ENCODE measurements around the gene LZTFL1.
A peak's percentile ranks its signal among the peaks of the same experiment; 100 is the strongest.

The LZTFL1 gene

DNA sequence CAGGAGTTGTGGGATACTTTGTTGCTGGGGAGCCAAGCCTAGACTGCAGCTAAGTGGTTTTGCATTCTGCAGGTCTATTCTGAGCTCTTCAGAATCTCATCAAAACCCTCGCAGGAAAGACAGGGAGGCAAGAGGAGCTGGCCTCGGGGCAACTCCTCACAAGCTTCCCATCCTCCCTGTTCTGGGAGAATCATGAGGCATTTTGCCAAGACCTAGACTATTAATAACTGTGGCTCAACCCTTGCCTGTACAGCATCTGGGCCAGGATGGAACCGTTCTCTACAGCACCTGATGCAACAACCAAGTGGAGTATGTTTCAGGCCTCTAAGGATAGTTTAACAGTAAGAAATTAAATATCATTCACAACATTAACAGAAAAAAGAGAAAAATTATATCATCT lies 25.4 kb downstream of the LZTFL1 start:
- DNase-seq (ENCODE audit: insufficient read length, low spot score) (no peak), FAIRE-seq (no peak)

DNA sequence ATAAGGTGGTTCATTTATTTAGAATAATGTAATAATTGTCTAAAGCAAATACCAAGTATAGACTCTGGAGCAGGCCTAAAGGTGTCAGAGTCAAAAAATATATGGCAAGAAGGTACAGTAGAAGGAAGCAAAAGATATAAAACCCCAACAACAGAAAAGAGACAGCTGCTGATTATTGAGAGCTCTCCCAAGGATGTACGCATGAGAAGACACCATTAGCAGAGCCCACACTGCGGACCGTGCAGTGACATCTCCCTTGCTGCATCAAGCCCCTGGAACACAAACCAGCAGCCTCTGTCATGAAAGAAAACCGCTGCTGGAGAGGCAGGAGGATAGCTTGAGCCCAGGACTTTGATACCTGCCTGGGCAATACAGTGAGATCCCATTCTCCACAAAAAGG lies 27.6 kb downstream of the LZTFL1 start:
- FAIRE-seq = no peak
- DNase-seq (ENCODE audit: insufficient read length, low spot score) = no peak

DNA sequence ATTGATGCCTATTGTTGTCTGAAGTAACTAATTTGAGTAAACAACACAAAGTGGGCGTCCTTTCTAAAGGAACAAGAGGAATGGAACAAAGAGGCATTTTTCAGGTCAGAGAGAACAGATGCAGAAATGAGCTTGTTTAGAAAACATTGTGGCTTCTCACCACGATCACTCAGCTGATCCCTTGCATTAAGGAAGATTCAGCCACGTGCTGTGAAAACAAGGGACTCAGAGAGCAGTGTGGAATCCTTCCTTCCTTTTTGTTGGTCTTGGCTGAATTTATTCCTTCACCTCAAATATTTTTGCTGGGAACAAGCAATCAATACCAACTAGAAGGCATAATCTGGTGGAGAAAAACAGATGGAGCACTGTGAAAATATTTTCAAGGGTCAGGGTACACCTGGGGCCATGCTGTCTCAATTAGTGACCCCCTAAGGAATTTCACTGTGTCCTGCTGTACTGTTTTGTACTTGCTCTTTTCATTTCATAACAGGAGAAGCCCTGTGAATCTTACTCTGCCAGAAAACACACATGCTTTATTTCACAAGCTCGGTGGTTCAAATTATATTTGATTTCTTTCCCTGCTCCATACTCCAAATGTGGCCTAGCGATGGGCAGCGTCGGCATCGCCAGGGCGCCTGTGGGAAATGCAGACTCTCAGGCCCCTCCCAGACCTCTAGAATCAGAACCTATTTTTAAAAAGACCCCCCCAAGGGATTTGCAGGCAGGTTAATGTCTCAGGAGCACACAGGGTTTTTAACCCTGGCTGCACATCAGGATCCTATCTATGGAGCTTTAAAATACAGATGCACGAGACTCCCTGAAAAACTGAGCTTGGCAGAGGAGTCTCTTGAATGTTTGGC lies 34.0 kb downstream of the LZTFL1 start:
- no peak for DNase-seq (ENCODE audit: insufficient read length, low spot score)
- FAIRE-seq = no peak

DNA sequence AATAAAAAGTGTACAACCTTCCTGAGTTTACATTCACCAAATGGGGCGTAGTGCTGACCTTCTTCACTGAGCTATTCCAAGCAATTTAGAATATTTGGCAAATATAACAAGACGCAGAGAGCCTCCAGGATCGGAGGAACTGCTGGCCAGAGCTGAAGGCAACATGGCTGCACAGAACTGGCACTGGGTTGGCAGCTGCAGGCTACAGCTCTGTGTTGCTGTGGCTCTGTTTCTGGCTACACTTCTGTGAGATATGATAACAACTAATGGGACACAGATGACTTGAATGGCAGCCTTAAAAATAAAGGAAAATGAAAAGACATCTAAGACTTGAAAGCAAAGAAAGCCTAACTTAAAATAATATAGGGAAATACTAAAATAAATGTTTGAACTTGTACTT lies 34.8 kb downstream of the LZTFL1 start:
- DNase-seq (ENCODE audit: insufficient read length, low spot score) (no peak), FAIRE-seq (no peak)

DNA sequence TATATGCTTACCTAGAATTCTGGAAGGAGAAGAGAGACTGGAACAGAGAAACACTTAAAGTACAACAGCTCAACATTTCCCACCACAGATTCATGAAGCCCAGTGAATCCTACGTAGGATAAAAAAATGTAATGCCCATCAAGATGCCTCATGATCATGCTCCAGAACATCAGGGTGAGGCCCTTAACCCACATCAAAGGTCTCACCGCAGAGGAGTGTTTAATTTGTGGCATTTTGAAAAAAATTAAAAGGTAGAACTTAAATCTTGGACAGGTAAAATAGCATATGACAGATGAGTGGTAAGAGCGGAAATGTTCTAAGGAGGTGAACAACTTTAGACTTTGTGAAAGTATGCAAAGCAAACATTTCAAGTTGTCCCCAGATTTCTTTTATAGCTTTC lies 35.8 kb downstream of the LZTFL1 start:
- DNase-seq (ENCODE audit: insufficient read length, low spot score) = no peak
- no peak for FAIRE-seq

DNA sequence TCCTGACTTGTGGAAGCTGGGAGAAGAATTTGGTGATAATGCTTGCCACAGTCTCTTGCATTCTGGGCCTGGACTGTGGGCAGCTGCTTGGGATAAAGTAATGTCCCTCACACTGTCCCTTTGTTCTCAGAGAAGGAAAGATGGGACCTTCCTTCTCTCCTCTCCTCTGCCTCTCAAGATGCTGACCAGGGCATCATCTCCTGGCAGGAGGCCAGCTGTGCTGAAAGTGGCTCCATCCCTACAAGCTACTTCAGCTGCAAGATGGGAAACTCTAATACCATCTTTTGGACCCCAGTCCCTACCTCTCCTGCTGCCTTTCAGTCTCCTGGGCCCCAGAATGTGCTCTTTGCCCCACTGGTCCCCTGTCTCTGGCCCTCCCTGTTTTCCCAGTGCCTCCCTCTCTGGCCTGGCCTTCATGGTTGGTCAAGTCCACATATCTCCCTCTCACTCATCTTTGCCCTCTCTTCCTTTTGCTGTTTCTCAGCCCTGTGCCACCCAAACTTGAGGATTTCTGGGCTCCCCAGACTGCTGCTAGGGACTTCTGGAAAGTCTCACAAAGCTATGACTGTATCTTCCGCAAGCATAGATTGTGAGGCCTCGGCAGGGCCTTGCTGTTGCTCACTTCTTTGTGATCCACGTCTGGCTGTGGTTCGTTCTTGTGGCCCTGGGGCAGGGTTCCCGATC lies 38.5 kb downstream of the LZTFL1 start:
- no peak for FAIRE-seq

DNA sequence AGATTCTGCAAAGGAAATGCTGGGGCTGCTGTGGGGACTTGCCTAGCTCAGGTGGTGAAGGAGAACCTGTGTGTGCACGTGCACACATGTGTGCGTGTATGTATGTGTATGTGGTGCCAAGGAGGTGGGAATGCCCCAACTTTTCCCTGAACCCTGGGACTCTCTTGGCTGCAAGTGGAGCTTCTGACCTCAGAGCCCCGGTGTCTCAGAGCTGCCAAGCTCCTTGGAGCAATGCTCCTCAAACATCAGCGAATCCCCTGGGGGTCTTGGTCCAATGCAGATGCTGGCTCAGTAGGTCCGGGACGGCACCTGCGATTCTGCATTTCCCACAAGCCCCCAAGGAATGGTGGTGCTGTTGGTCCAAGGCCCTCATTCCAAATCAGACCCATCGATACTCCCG lies 39.8 kb downstream of the LZTFL1 start:
- no peak for DNase-seq (ENCODE audit: insufficient read length, low spot score)
- FAIRE-seq = no peak

More for the DNA sequence above, 38.5 kb downstream of the LZTFL1 start:
- DNase-seq (ENCODE audit: insufficient read length, low spot score) = no peak

DNA sequence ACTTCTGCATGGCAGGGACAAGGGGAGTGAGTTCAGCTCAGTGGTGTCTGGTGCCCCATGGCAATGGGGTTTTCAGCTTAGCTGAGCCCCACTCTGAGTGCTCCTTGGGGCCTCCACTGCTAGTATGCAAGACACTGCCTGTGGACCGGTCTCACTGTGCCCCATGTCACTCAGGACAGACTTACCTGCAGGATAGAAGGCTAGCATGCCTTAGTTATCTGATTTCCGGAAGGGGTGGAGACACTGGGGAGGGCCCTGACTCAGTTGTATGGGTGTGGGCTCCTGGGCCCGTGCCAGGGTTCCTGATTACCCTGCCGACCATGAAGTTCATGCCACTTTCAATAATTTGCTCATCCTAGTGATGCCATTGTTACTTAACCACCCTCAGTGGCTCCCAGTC lies 41.3 kb downstream of the LZTFL1 start:
- no peak for DNase-seq (ENCODE audit: insufficient read length, low spot score)
- no peak for FAIRE-seq

DNA sequence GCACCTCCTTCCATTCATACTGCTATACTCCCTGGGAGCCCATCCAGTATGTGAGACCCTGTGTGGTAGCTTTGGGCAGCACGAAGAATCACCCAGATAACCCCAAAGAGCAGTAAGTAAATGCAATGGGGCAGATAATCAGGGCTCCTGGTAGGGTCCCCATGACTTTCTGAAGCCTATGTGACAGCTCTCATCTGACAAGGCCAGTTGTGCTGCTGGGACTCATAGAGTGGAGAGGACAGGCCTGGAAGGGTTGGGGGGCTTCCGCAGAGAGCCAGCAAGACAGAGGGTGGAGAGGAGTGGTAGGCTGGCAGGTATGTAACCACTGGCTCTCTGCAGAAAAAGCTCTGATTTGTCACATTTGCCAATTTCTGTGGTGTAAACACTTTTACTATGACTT lies 42.3 kb downstream of the LZTFL1 start:
- FAIRE-seq (no peak), DNase-seq (ENCODE audit: insufficient read length, low spot score) (no peak)

DNA sequence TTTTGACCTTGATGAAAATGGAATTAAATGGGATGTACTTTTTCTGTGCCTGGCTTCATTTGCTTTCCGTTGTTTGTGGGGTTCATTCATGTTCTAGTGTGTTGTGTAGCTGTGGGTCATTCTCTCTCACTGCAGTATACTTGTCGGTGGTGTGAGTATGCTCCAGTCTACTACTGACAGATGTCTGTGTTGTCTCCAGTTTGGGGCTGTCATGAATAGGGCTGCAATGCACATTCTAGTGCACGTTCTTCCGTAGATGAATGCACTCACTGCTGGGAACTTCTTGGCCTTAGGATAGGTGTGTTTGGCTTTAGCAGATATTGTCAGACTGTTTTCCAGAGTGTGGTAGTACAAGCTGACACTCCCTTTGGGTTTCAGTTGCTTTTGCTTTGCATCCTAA lies 43.9 kb downstream of the LZTFL1 start:
- no peak for DNase-seq (ENCODE audit: insufficient read length, low spot score)
- no peak for FAIRE-seq

DNA sequence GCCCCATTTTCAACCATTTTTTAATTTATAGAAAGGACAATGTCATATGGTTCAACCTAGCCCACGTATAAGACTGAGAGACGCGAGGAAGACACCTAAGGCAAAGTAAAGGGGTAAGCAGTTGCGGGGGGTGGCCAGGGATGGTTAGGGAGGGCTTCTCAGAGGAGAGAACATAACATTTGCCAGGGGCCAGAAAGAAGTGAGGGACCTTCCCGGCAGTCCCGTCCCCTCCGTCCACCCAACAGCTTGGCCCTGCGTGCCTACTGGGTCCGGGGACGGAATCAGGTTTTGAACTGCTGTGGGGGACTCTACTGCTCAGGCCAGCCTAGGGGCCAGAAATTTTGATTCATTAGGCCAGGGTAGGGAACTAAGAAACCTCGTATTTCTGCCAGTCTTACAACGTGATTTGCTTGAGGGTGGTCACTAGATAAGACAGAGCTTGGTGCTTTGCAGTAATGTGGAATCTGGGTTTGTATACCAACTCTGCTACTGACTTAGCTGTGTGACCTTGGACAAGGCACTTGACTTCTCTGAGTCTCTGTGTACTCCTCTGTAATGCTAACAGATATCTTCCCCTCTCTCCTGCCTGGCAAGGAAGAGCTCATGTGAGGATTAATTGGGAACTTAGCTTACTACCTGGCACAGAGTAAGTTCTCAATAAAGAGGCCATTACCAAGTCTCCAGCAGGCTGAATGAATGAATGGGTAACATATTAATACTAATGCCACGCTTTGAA lies 44.8 kb downstream of the LZTFL1 start:
- DNase-seq (ENCODE audit: insufficient read length, low spot score) = no peak
- FAIRE-seq = no peak

DNA sequence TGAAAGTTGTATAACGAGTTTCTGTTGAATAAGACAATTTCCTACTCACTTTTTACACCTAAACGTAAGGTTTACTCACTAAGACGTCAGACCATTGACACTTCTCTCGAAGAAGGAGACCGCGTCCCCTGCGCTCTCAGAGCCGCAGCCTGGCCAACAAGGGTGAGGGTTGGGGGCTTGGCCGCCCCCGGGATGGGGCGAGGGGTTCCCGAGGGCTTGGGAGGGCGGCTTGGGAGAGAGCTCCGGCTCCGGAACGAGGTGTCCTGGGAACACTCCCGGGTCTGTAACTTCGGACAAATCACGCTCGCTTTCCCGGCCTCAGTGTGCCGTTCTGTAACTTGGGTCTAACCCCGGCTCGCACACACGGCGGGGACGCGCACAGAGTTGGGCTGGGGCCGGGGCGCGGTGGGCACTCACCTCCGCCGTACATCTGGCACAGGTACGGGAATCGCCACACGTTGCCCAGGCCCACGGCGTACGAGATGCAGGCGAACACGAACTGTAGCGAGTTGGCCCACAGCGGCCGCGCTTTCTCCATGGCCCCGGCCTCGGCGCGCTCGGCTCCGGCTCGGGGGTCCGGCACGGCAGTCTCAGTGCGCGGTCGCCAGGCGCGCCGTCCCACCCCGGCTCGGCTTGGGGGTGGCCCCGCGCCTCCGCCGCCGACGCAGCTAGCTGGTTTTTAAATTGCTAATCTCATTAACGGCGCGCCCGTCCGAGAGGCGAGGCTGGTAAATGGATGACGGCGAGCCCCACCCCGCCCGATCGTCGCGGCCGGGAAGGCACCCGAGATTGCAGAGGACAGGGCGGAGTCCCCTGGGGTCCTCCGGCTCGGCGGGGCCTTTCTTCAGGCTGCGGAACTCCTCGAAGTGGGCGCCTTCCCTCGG lies 45.8 kb downstream of the LZTFL1 start, which contains the start of gene SLC6A20:
TSS of gene SLC6A20 (minus strand) at position 655 of the 884 bp plus-strand sequence. CDS start at position 538, 117 bp downstream.
- FAIRE-seq (no peak), DNase-seq (ENCODE audit: insufficient read length, low spot score) (no peak)

DNA sequence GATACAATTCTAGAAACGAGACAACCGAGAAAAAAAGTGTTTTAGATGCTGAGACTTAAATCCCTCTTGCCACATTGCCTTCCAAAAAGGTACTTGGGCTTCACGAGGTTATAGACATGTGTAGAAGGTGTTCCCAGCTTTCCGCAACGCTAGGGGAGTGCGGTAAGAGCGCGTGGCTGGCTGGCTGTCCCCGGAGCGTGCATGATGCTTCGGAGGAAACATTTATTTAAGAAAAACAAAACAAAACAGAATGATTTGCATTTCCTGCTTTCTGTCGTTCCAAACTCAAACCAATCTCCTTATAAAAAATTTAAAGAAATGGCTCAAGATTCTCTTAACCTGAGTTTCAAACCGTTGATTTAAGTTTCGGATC lies 46.4 kb downstream of the LZTFL1 start:
- DNase-seq (ENCODE audit: insufficient read length, low spot score) = no peak
- FAIRE-seq = peak; percentile 45

DNA sequence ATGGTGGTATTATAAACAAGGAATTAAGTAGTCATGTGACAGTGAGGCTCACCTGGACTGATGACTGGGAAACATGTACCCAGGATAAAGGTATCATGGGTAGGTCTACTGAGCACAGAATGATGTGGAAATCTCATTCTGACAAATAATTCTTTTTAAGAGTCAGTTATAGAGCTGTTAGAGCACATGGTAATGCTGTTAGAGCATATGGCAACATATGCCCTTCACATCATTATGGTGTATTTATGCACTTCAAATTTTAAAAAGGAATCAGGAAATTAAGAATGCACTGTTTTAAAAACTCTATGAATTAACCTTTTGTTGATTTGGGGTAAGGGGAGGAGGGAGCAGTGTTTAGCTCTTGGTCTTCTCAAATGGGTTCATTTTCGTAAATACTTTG lies 47.3 kb downstream of the LZTFL1 start:
- DNase-seq (ENCODE audit: insufficient read length, low spot score) = no peak
- FAIRE-seq = no peak

DNA sequence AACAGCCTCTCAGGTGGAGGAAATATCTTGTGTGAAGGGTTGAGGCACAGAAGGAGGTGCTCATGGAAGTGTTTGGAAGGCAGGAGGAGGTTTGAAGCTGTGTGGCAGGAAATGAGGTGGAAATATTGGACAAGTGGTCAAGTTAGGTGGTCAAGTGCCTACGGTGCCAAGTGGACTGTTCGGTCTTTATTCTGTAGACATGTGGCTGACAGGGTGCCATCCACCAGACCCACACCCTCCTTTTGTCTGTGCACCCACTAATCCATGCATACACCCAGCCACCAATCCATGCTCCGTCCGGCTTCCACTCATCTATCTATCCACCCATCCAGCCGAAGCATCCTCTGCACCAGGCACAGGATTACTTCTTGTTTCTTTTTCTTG lies 47.8 kb downstream of the LZTFL1 start:
- DNase-seq (ENCODE audit: insufficient read length, low spot score) (no peak), FAIRE-seq (no peak)

DNA sequence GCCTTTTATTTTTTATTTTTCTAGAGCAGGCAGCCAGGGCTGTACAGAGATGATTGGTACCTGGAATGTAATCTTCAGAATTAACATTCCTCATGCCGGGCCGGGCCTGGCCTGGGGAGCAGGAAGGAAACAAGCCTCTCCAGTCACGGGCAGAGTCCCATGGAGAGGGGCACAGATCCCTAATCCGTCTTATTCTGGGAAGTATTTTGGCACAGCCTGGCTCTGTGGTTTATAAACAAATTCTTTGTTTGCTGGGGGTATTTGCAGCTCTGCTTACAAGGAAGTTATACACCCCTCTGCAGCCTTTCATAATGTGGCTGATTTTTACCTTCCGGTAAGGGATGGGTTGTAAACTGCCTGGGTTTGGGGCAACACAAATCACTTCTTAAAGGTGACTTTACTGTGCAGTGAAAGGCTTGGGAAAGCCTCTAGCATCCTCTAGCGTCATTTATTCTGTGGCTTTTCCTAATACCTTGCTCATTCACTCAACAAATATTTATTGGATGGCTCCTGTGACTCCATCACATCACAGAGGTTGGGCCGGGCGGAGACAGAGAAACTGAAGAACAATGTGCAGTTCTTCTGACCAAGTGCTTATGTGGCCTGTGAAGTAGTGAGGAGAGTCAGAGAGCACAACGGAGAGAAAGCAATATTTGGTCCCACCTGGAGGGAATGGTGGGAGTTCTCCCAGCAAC lies 48.3 kb downstream of the LZTFL1 start:
- no peak for DNase-seq (ENCODE audit: insufficient read length, low spot score)
- no peak for FAIRE-seq

DNA sequence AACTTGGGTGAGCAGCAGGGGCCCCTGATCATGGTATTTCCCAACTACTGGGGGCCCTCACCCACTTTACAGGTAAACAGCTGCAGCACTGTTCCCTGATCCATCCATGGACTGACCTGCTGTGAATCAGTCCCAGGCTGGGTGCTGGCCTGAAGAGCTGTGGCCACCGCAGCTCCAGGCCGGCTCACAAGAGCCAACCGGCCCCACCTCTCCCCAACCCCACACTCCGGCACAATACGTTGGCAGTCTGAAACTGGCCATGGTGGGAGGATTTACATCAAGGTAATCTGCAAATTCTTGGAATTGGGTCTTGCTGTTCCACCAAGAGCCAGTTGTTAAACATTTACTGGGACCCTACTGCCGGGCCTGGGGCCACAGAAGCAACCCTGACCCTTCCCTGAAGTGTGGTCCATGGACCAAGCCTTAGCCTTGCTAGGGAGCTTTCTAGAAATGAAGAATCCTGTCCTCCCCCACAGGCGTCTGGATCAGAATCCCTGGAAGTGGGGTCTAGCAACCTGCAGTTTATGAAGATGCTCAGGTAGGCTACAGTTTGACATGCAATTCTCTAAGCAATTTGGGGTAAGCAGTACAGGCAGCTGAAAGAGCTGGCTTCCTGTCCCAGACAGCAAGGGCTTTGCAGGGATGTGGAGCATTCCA lies 49.3 kb downstream of the LZTFL1 start:
- no peak for DNase-seq (ENCODE audit: insufficient read length, low spot score)
- FAIRE-seq = no peak

DNA sequence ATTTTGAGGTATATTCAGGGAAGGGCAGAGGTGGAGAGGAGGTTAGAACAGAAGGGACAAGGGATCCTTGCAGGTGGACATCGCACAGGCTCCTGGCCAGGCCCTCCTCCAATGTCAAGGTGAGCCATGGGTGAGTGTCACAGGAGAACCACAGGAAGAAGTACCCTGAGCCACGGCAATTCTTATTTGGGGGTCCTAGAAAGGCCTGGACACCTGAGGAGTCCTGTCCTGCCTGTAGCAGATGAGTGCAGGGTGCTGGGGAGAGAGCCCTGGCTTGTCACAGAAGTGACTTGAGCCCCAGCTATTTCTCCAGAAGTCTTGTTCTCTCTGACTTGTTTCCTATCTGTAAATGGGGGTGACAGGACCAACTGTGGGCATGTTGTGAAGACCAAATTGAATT lies 49.9 kb downstream of the LZTFL1 start:
- FAIRE-seq (no peak), DNase-seq (ENCODE audit: insufficient read length, low spot score) (no peak)

DNA sequence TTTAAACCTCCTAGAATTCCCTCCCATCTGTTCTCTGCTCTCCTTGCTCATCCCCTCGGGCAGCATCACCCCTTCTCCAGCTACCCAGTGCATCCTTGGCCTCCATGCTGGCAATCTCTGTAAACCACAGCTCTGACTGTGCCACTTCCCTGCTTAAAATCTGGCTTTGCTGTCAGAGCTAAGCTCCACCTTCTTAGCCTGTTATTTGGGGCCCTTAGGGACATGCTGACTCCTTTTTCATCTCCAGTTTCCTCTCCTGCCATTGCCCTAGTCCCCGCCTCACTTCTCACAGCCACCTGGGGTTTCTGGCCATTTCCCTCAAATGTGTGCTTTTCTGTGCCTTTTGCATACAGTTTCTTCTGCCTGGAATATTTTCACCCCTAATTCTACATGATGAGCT lies 51.3 kb downstream of the LZTFL1 start:
- DNase-seq (ENCODE audit: insufficient read length, low spot score) = no peak
- no peak for FAIRE-seq
